HG02759 (cell line): ENCODE data around the gene PPY.
"Not testable (repeated sequence)": the region's sequence is repeated elsewhere in the genome, so short reads cannot be mapped to it uniquely, and the experiment has no call there.

Experiments
- ATAC-seq: cut with Tn5 transposase; IDR thresholded peaks from one replicate; pipeline ENCODE4 v1.9.1; 2021; ENCODE audit warnings: mild to moderate bottlenecking, moderate library complexity; ENCODE audit not compliant: unreplicated experiment

Gene PPY

GRCh38 chr17:43935204-43935925 lies 6.9 kb downstream of the PPY start:
- no peak for ATAC-seq

GRCh38 chr17:43932923-43933322 lies 9.4 kb downstream of the PPY start:
- no peak for ATAC-seq

GRCh38 chr17:43932357-43932756 lies 9.9 kb downstream of the PPY start:
- ATAC-seq = no peak

GRCh38 chr17:43931062-43931571 lies 11.2 kb downstream of the PPY start:
- no peak for ATAC-seq

GRCh38 chr17:43928609-43929008 lies 13.7 kb downstream of the PPY start:
- ATAC-seq = no peak

- ATAC-seq = not testable (repeated sequence)
Measured at GRCh38 chr17:43927929-43928328, 14.3 kb downstream of the PPY start.

- no peak for ATAC-seq
Measured at GRCh38 chr17:43927060-43927864, 15.0 kb downstream of the PPY start.

- no peak for ATAC-seq
Measured at GRCh38 chr17:43924558-43924957, 17.7 kb downstream of the PPY start.

GRCh38 chr17:43920500-43921095 lies 21.7 kb downstream of the PPY start:
- no peak for ATAC-seq

- ATAC-seq = no peak
Measured at GRCh38 chr17:43918026-43918389, 24.3 kb downstream of the PPY start.

GRCh38 chr17:43917348-43918025 lies 24.8 kb downstream of the PPY start:
- ATAC-seq = no peak

GRCh38 chr17:43917016-43917347 lies 25.3 kb downstream of the PPY start:
- no peak for ATAC-seq

- ATAC-seq = no peak
Measured at GRCh38 chr17:43916385-43916784, 25.9 kb downstream of the PPY start.

- ATAC-seq = no peak
Measured at GRCh38 chr17:43915559-43915958, 26.7 kb downstream of the PPY start.

- no peak for ATAC-seq
Measured at GRCh38 chr17:43914451-43914850, 27.8 kb downstream of the PPY start.

- no peak for ATAC-seq
Measured at GRCh38 chr17:43913584-43913983, 28.7 kb downstream of the PPY start.

GRCh38 chr17:43912635-43913304 lies 29.5 kb downstream of the PPY start:
- ATAC-seq = no peak

- ATAC-seq = no peak
Measured at GRCh38 chr17:43911904-43912303, 30.4 kb downstream of the PPY start.

- no peak for ATAC-seq
Measured at GRCh38 chr17:43909537-43910231, 32.6 kb downstream of the PPY start.
